ENCODE data around the gene MRPL23. TPM values are rescaled to one million over a fixed set of nuclear protein-coding genes. Genes with fewer than 3 reads are reported as not detected.

MRPL23 gene
- total RNA-seq, 2 donors from 2014 or later, result 69.9 to 109 TPM

- Mint-ChIP-seq H3K27me3 (ENCODE audit: insufficient read depth) (peaks cover 5% of the 10 kb centered on the region), H3K36me3 (ENCODE audit: low read depth) (no peaks in the 10 kb centered on the region), H3K4me3 (no peak overlapping the region), H3K9me3 (no peaks in the 10 kb centered on the region), H3K27ac (no peak overlapping the region), H3K4me1 (no peaks in the 10 kb centered on the region)
- no peak overlapping the region for H3K4me3 ChIP-seq (ENCODE audit: low read length)
- no peak for DNase-seq
- H3K9ac ChIP-seq (ENCODE audit: extremely low read depth, low read length, poor library complexity, severe bottlenecking), result no peak overlapping the region
- no peaks in the 10 kb centered on the region for H3K9me3 ChIP-seq (ENCODE audit: control insufficient read depth, low read length)
- no peaks in the 10 kb centered on the region for H3K4me1 ChIP-seq (ENCODE audit: control insufficient read depth, insufficient read depth, low read length)
- TF ChIP-seq, protein P1, sequence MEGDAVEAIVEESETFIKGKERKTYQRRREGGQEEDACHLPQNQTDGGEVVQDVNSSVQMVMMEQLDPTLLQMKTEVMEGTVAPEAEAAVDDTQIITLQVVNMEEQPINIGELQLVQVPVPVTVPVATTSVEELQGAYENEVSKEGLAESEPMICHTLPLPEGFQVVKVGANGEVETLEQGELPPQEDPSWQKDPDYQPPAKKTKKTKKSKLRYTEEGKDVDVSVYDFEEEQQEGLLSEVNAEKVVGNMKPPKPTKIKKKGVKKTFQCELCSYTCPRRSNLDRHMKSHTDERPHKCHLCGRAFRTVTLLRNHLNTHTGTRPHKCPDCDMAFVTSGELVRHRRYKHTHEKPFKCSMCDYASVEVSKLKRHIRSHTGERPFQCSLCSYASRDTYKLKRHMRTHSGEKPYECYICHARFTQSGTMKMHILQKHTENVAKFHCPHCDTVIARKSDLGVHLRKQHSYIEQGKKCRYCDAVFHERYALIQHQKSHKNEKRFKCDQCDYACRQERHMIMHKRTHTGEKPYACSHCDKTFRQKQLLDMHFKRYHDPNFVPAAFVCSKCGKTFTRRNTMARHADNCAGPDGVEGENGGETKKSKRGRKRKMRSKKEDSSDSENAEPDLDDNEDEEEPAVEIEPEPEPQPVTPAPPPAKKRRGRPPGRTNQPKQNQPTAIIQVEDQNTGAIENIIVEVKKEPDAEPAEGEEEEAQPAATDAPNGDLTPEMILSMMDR (conservative IDR thresholded peaks at IDR 0.05), result no peak
- H3K27me3 ChIP-seq (ENCODE audit: control insufficient read depth, insufficient read depth, low read length, poor library complexity, severe bottlenecking), result no peaks in the 10 kb centered on the region
- no peaks in the 10 kb centered on the region for H3K36me3 ChIP-seq (ENCODE audit: control insufficient read depth, insufficient read depth, low read length)
- WGBS, 2 experiments (ENCODE audit: insufficient coverage in 1 of 2, insufficient read length in 1 of 2), result 91 to 98% methylated on average over 8 to 34 of the region's 34 CpGs
- no peak overlapping the region for H3K27ac ChIP-seq (ENCODE audit: low read depth, low read length)
Observed at GRCh38 chr11:1936072-1936780, 10.9 kb upstream of the MRPL23 start.

GRCh38 chr11:1936781-1937615 lies 10.1 kb upstream of the MRPL23 start:
- Mint-ChIP-seq H3K4me1 (no peaks in the 10 kb centered on the region), H3K27me3 (ENCODE audit: insufficient read depth) (peaks cover 5% of the 10 kb centered on the region), H3K36me3 (ENCODE audit: low read depth) (no peaks in the 10 kb centered on the region), H3K27ac (no peak overlapping the region), H3K4me3 (no peak overlapping the region), H3K9me3 (no peaks in the 10 kb centered on the region)
- 89 to 92% methylated on average over 24 to 34 of the region's 34 CpGs for WGBS, 2 experiments (ENCODE audit: insufficient coverage in 1 of 2, insufficient read length in 1 of 2)
- Histone ChIP-seq H3K27me3 (ENCODE audit: control insufficient read depth, insufficient read depth, low read length, poor library complexity, severe bottlenecking) (no peaks in the 10 kb centered on the region), H3K9me3 (ENCODE audit: control insufficient read depth, low read length) (no peaks in the 10 kb centered on the region), H3K27ac (ENCODE audit: low read depth, low read length) (no peak overlapping the region), H3K4me3 (ENCODE audit: low read length) (no peak overlapping the region), H3K36me3 (ENCODE audit: control insufficient read depth, insufficient read depth, low read length) (no peaks in the 10 kb centered on the region), H3K9ac (ENCODE audit: extremely low read depth, low read length, poor library complexity, severe bottlenecking) (no peak overlapping the region), H3K4me1 (ENCODE audit: control insufficient read depth, insufficient read depth, low read length) (no peaks in the 10 kb centered on the region)
- no peak for DNase-seq
- TF ChIP-seq, protein P1 (conservative IDR thresholded peaks at IDR 0.05), result no peak

DNA sequence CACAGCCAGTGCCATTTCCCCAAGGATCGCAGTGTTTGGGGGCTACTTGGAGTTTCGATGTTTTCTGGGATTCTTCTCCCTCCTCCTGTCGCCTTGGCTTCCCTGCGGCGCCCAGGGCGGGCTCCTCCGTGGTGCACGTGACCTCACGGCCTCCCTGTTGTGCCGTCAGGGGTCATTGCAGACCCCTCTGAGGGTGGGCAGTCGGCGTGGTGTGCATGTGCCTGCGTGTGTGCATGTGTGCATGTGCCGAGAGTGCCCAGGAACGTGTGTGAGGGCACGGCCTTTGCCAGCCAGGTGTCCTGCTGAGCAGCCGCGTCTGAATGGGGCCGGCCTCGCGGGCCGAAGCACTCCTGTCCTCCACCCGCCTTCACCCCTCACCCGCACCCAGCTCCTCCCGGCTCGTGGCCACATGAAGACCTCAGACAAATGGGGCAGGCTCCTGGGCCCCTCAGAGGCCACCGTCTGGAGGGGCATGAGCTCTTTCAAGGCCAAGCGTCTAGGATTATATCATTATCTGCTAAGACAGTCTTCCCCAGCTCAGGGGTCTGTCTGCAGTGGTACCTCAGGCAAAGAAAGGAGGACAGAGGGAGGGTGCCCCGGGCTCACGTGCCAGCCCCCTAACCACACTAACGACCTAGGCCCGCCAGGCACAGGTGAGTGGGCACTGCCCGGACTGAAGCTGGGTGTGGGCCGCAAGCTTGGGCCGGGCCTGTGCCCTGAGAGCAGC lies 9.4 kb upstream of the MRPL23 start:
- H3K27me3 ChIP-seq (ENCODE audit: control insufficient read depth, insufficient read depth, low read length, poor library complexity, severe bottlenecking), result no peaks in the 10 kb centered on the region

More for the DNA sequence above, 9.4 kb upstream of the MRPL23 start:
- Mint-ChIP-seq H3K4me3 (no peak overlapping the region), H3K4me1 (no peaks in the 10 kb centered on the region), H3K27me3 (ENCODE audit: insufficient read depth) (peaks cover 3% of the 10 kb centered on the region), H3K27ac (no peak overlapping the region), H3K9me3 (no peaks in the 10 kb centered on the region), H3K36me3 (ENCODE audit: low read depth) (no peaks in the 10 kb centered on the region)
- Histone ChIP-seq H3K4me3 (ENCODE audit: low read length) (no peak overlapping the region), H3K27ac (ENCODE audit: low read depth, low read length) (no peak overlapping the region), H3K4me1 (ENCODE audit: control insufficient read depth, insufficient read depth, low read length) (no peaks in the 10 kb centered on the region), H3K9ac (ENCODE audit: extremely low read depth, low read length, poor library complexity, severe bottlenecking) (no peak overlapping the region), H3K36me3 (ENCODE audit: control insufficient read depth, insufficient read depth, low read length) (no peaks in the 10 kb centered on the region), H3K9me3 (ENCODE audit: control insufficient read depth, low read length) (no peaks in the 10 kb centered on the region)
- TF ChIP-seq, protein P1 (conservative IDR thresholded peaks at IDR 0.05), result no peak
- no peak for DNase-seq
- WGBS, 2 experiments (ENCODE audit: insufficient coverage in 1 of 2, insufficient read length in 1 of 2), result 92% methylated on average over 15 to 35 of the region's 35 CpGs
